ENCODE data around the gene KIF7. TPM values are rescaled to one million over a fixed set of nuclear protein-coding genes. Genes with fewer than 3 reads are reported as not detected.

The KIF7 gene
- total and polyA plus RNA-seq, 2 of the 4 experiments (the other 2 are of a cell fraction): 5.0 to 9.0 TPM

GRCh38 chr15:89628806-89629715 lies 26.2 kb downstream of the KIF7 start:
- Histone ChIP-seq H2BK15ac (ENCODE audit: low read depth, low read length) (no peak overlapping the region), H3K4ac (ENCODE audit: low read depth, low read length) (no peak overlapping the region), H3K27ac (ENCODE audit: insufficient read depth, low read length) (no peak overlapping the region), H2BK20ac (ENCODE audit: low read depth, low read length) (no peak overlapping the region), H3K9me3 (ENCODE audit: control insufficient read depth, insufficient read depth, low read length) (no peaks in the 10 kb centered on the region), H4K8ac (ENCODE audit: low read depth in 2 of 2, low read length in 2 of 2) (no peak overlapping the region), H3K9me1 (ENCODE audit: insufficient read depth, low read length) (no peaks in the 10 kb centered on the region), H3K18ac (ENCODE audit: low read depth, low read length) (no peak overlapping the region), H2AK9ac (replicated peaks; ENCODE audit: low read depth, low read length, poor library complexity) (no peak overlapping the region), H4K91ac (ENCODE audit: insufficient read depth, low read depth, low read length) (no peak overlapping the region), H3K36me3 (ENCODE audit: control insufficient read depth, insufficient read depth, low read length) (peaks cover 89% of the 10 kb centered on the region), H2BK5ac (ENCODE audit: low read depth, low read length, poor library complexity, severe bottlenecking) (no peak overlapping the region), H3K27me3 (ENCODE audit: control insufficient read depth, insufficient read depth, low read length) (no peaks in the 10 kb centered on the region), H2BK120ac (ENCODE audit: low read depth, low read length) (no peak overlapping the region), H3K23ac (ENCODE audit: low read depth, low read length) (no peak overlapping the region), H3K4me3 (ENCODE audit: insufficient read depth, low read depth, low read length) (no peak overlapping the region), H3K79me1 (ENCODE audit: low read depth in 1 of 2, low read length in 2 of 2) (peaks cover 3% of the 10 kb centered on the region in 2 experiments; a peak in 1 of 4 replicates), H4K20me1 (ENCODE audit: insufficient read depth, low read length) (no peaks in the 10 kb centered on the region; the same call in 1 of the 2 replicates), H3K9ac (ENCODE audit: low read depth, low read length) (no peak overlapping the region), H4K5ac (ENCODE audit: low read depth, low read length) (no peak overlapping the region), H3K56ac (ENCODE audit: extremely low read depth, insufficient read depth, low read length) (no peak overlapping the region), H3K4me1 (ENCODE audit: control insufficient read depth, insufficient read depth, low read length) (no peaks in the 10 kb centered on the region), H3K4me2 (ENCODE audit: low read depth, low read length) (no peak overlapping the region), H3K14ac (replicated peaks; ENCODE audit: low read depth, low read length) (no peak overlapping the region), H2AK5ac (ENCODE audit: low read depth, low read length) (no peak overlapping the region), H2AFZ (replicated peaks; ENCODE audit: low read length, poor library complexity) (no peak overlapping the region)
- intact Hi-C loops (cut with micrococcal nuclease) (no loop called here), in situ Hi-C loops (cut with MboI; ENCODE audit: low sequenced_read_pairs) (no loop called here), dilution Hi-C loops (cut with HindIII; ENCODE audit: low sequenced_read_pairs, unreplicated experiment) (no loop called here)
- DNase-seq (no peak), ATAC-seq (ENCODE audit: low read depth) (no peak)
- WGBS, 2 experiments (ENCODE audit: extremely low coverage in 2 of 2, insufficient read length in 1 of 2): 98% methylated on average over 6 of the region's 30 CpGs; no CpG with 5 or more reads in 1 of the 2 experiments
- ChIA-PET POLR2A (ENCODE audit: unreplicated experiment) (interaction anchor here (0.6 kb wide), 1 partner anchor 869 kb away, joined by 4 read pairs; no protein-coding TSS in a partner anchor), CTCF (no interaction called here)
- no TSS peak for BruUV-seq (replicated peaks)
- no peak for TF ChIP-seq FOS (IDR thresholded peaks at IDR 0.05; ENCODE audit: low read depth, low read length)
- TF ChIP-seq MAZ (IDR thresholded peaks at IDR 0.05; ENCODE audit: borderline replicate concordance, low read depth, low read length): no peak
- no peak for TF ChIP-seq RCOR1 (IDR thresholded peaks at IDR 0.05; ENCODE audit: insufficient replicate concordance, low read length)
- no peak for TF ChIP-seq CHD1 (IDR thresholded peaks at IDR 0.05; ENCODE audit: low read depth, low read length)
- TF ChIP-seq RFX5 (IDR thresholded peaks at IDR 0.05; ENCODE audit: low read depth, low read length): no peak
- no peak for TF ChIP-seq CEBPB (IDR thresholded peaks at IDR 0.05; ENCODE audit: low read depth, low read length)
- TF ChIP-seq MXI1 (IDR thresholded peaks at IDR 0.05; ENCODE audit: borderline replicate concordance, low read depth, low read length): no peak
- TF ChIP-seq MAFK (IDR thresholded peaks at IDR 0.05; ENCODE audit: low read depth, low read length): no peak
- no peak for TF ChIP-seq SMC3 (IDR thresholded peaks at IDR 0.05; ENCODE audit: low read depth, low read length)
- no peak for TF ChIP-seq BHLHE40 (IDR thresholded peaks at IDR 0.05; ENCODE audit: low read depth, low read length)
- TF ChIP-seq, protein P1, sequence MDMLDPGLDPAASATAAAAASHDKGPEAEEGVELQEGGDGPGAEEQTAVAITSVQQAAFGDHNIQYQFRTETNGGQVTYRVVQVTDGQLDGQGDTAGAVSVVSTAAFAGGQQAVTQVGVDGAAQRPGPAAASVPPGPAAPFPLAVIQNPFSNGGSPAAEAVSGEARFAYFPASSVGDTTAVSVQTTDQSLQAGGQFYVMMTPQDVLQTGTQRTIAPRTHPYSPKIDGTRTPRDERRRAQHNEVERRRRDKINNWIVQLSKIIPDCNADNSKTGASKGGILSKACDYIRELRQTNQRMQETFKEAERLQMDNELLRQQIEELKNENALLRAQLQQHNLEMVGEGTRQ (IDR thresholded peaks at IDR 0.05; ENCODE audit: low read depth, low read length): no peak
- TF ChIP-seq, protein P2, sequence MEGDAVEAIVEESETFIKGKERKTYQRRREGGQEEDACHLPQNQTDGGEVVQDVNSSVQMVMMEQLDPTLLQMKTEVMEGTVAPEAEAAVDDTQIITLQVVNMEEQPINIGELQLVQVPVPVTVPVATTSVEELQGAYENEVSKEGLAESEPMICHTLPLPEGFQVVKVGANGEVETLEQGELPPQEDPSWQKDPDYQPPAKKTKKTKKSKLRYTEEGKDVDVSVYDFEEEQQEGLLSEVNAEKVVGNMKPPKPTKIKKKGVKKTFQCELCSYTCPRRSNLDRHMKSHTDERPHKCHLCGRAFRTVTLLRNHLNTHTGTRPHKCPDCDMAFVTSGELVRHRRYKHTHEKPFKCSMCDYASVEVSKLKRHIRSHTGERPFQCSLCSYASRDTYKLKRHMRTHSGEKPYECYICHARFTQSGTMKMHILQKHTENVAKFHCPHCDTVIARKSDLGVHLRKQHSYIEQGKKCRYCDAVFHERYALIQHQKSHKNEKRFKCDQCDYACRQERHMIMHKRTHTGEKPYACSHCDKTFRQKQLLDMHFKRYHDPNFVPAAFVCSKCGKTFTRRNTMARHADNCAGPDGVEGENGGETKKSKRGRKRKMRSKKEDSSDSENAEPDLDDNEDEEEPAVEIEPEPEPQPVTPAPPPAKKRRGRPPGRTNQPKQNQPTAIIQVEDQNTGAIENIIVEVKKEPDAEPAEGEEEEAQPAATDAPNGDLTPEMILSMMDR (conservative IDR thresholded peaks at IDR 0.05; ENCODE audit: low read depth, low read length): no peak
- TF ChIP-seq RAD21 (IDR thresholded peaks at IDR 0.05; ENCODE audit: low read length): no peak
- TF ChIP-seq NFE2L2 (IDR thresholded peaks at IDR 0.05; ENCODE audit: low read depth, low read length): no peak
- no peak for TF ChIP-seq POLR2A (IDR thresholded peaks at IDR 0.05; ENCODE audit: low read depth, low read length)
